Suprapubic skin (tissue), 4 donors: ENCODE data around the gene CBX6.

Experiments
- POLR2A ChIP-seq, 2 donors: fragments of 450-650 bp; IDR thresholded peaks; one replicate each; pipeline ENCODE4 v1.6.1; 2017; ENCODE audit warnings: antibody characterized with exemption in 2 of 2, mild to moderate bottlenecking in 2 of 2, moderate library complexity in 2 of 2
- POLR2AphosphoS5 ChIP-seq, 3 donors: sonication (generic); formaldehyde crosslinking; IDR thresholded peaks; one replicate each; pipeline ENCODE4 v1.6.1; 2017; ENCODE audit warnings: antibody characterized with exemption in 3 of 3
- TF ChIP-seq, protein P1 (sequence below), 2 donors: fragments of 200-600 bp in 1 of 2; fragments of 450-650 bp in 1 of 2; sonication (generic) in 1 of 2; IDR thresholded peaks; one replicate each; pipeline ENCODE4 v1.5.1; 2016 to 2019; ENCODE audit warnings: antibody characterized with exemption in 2 of 2, mild to moderate bottlenecking in 1 of 2, moderate library complexity in 1 of 2

DNA sequence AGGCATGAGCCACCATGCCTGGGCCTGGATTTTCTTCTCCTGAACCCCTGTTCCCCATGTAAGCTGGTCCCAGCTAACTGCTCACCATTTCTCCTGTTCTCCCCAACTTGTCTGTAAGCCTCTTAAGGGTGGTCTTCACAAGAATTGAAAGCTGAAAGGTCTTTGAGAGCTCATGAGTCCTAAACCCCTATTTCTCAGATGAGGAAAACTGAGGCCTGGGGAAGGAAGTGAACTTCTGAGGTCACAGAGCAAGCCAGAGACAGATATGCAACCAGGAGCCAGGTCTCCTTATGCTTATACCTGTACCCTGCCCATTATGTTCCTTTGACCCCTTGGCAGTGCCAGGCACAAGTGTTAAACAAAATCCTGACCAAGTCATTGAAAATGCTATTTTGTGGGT, 44.5 kb downstream of the CBX6 start:
- TF ChIP-seq, protein P1, sequence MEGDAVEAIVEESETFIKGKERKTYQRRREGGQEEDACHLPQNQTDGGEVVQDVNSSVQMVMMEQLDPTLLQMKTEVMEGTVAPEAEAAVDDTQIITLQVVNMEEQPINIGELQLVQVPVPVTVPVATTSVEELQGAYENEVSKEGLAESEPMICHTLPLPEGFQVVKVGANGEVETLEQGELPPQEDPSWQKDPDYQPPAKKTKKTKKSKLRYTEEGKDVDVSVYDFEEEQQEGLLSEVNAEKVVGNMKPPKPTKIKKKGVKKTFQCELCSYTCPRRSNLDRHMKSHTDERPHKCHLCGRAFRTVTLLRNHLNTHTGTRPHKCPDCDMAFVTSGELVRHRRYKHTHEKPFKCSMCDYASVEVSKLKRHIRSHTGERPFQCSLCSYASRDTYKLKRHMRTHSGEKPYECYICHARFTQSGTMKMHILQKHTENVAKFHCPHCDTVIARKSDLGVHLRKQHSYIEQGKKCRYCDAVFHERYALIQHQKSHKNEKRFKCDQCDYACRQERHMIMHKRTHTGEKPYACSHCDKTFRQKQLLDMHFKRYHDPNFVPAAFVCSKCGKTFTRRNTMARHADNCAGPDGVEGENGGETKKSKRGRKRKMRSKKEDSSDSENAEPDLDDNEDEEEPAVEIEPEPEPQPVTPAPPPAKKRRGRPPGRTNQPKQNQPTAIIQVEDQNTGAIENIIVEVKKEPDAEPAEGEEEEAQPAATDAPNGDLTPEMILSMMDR (IDR thresholded peaks at IDR 0.05): no peak
- no peak for TF ChIP-seq POLR2A (IDR thresholded peaks at IDR 0.05)
- TF ChIP-seq POLR2AphosphoS5 (IDR thresholded peaks at IDR 0.05): no peak
